Bronchial epithelial cell (primary cell): ENCODE results near the gene DOK3. TPM values are rescaled to one million over a fixed set of nuclear protein-coding genes. Genes with fewer than 3 reads are reported as not detected.

Experiments
- DNase-seq: peaks from one replicate; pipeline ENCODE4 v3.0.0-alpha.2; 2010; ENCODE audit warnings: low read depth
- FAIRE-seq: peaks from 2 replicates; lab custom pipeline; 2011; peaks lifted over from hg19 to GRCh38; lab: Jason Lieb, UNC
- H3K27me3 ChIP-seq: 2 replicates; pipeline ENCODE4 v1.5.1; 2011; ENCODE audit warnings: low read length; ENCODE audit not compliant: control insufficient read depth, insufficient read depth
- H3K36me3 ChIP-seq: 2 replicates; pipeline ENCODE4 v1.5.1; 2011; ENCODE audit warnings: low read length; ENCODE audit not compliant: control insufficient read depth, insufficient read depth
- H3K4me3 ChIP-seq: 2 replicates; pipeline ENCODE4 v1.5.1; 2011; ENCODE audit warnings: mild to moderate bottlenecking, low read depth, low read length, control low read depth
- CTCF ChIP-seq: IDR thresholded peaks from 2 replicates; pipeline ENCODE4 v1.5.1; 2011; ENCODE audit warnings: mild to moderate bottlenecking, moderate library complexity, low read length, control low read depth, inconsistent platforms; ENCODE audit not compliant: insufficient read depth, severe bottlenecking
- total RNA-seq: library from RNA; depleted of rRNA; stranded (reverse); fragments of >200 nt; gene quantifications from 2 replicates; pipeline ENCODE4 v1.2.1, GENCODE V29; 2014

Gene DOK3
- total RNA-seq, 1 donor from 2014 or later = 0.53 TPM

DNA sequence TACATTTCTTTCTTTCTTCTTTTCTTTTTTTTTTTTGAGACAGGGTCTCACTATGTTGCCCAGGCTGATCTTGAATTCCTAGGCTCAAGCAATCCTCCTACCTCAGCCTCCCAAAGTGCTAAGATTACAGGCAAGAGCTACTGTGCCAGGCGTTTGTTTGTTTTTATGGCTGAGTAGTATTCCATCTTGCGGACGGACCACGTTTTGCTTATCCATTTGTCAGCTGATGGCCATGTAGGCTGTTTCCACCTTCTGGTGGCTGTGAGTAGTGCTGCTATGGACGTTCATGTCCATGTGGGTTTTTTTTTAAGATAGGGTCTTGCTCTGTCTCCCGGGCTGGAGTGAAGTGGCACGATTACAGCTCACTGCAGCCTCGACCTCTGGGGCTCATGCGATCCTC is 2.5 kb downstream of the DOK3 start:
- H3K36me3 ChIP-seq = peaks cover 14% of the 10 kb centered on the region
- no peak for FAIRE-seq
- H3K27me3 ChIP-seq = no peaks in the 10 kb centered on the region
- no peak overlapping the region for H3K4me3 ChIP-seq
- no peak for DNase-seq
- peak; percentile 19 for TF ChIP-seq CTCF

- no peak for FAIRE-seq
- Histone ChIP-seq H3K36me3 (no peaks in the 10 kb centered on the region), H3K27me3 (no peaks in the 10 kb centered on the region), H3K4me3 (no peak overlapping the region)
- no peak for TF ChIP-seq CTCF
- no peak for DNase-seq
Observed at GRCh38 chr5:177505075-177505474, 4.6 kb downstream of the DOK3 start.

DNA sequence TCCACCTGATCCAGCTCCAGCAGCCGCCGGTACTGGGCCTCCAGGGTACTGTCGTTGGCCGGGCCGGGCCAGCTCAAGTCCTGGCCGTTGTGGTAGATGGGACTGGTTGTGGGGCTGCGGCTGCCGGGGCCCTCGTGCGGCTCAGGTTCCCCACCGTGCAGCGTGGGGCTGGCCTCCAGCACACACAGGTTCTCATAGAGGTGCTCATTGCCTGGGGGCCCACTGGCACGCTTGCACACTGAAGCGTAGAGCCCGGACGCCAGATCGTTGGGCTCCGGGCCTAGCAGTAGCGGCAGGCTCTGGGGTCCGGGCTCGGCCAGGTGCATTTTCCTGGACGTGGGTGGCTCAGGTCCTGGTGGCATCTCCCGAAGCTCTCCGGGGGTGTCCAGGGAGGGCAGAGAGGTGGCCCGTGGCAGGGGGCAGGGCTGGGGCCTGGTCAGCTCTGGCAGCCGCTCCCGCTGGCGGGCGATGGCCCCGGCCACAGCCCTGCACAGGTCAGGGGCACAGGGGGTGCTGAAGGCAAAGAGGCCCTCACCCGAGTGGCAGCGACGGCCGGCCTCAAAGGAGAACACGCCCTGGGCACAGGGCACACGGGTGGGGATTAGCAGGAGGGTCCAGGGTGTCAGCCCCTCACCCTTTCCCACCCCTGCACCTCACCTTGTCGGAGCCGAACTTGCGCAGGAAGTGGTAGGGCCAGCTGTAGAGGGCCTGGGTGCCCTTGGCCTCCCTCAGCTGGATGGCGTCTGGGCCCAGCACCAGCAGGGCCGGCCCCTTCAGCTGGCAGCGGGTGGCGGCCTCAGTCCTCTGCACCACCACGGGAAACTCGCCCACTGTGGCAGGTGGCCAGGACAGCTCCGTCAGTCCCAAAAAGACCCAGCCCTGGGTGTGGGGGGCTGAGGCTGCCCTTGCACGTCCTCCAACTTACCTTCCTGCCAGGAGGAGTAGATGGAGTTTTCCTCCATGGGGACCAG is 5.3 kb downstream of the DOK3 start:
- no peak for FAIRE-seq
- no peak for TF ChIP-seq CTCF
- H3K4me3 ChIP-seq = no peak overlapping the region
- no peak for DNase-seq
- H3K36me3 ChIP-seq = no peaks in the 10 kb centered on the region
- no peaks in the 10 kb centered on the region for H3K27me3 ChIP-seq

- Histone ChIP-seq H3K27me3 (no peaks in the 10 kb centered on the region), H3K36me3 (no peaks in the 10 kb centered on the region), H3K4me3 (no peak overlapping the region)
- DNase-seq (no peak), FAIRE-seq (no peak)
- no peak for TF ChIP-seq CTCF
Observed at GRCh38 chr5:177503351-177504085, 6.1 kb downstream of the DOK3 start.

GRCh38 chr5:177502886-177503285 is 6.7 kb downstream of the DOK3 start:
- no peaks in the 10 kb centered on the region for H3K27me3 ChIP-seq
- DNase-seq (no peak), FAIRE-seq (no peak)
- H3K4me3 ChIP-seq = no peak overlapping the region
- no peaks in the 10 kb centered on the region for H3K36me3 ChIP-seq
- no peak for TF ChIP-seq CTCF
